C4-2B (cell line): ENCODE measurements around the gene CDKN1B.

Source experiments
- H3K27ac ChIP-seq: fragments of 450-650 bp; 2 replicates; pipeline ENCODE4 v1.5.1; 2017
- CTCF ChIP-seq: fragments of 450-650 bp; conservative IDR thresholded peaks from 2 replicates; pipeline ENCODE4 v1.5.1; 2017; ENCODE audit warnings: mild to moderate bottlenecking
- ZFX ChIP-seq: fragments of 450-650 bp; IDR thresholded peaks from 2 replicates; pipeline ENCODE4 v1.6.1; 2017

CDKN1B gene

GRCh38 chr12:12704593-12705230 is 12.5 kb upstream of the CDKN1B start:
- H3K27ac ChIP-seq, result no peak overlapping the region
- TF ChIP-seq CTCF, result peak; percentile 100
- TF ChIP-seq ZFX, result no peak

GRCh38 chr12:12705838-12706520 is 11.2 kb upstream of the CDKN1B start:
- TF ChIP-seq ZFX (no peak), CTCF (no peak)
- no peak overlapping the region for H3K27ac ChIP-seq

GRCh38 chr12:12713932-12714275 is 3.3 kb upstream of the CDKN1B start:
- no peak for TF ChIP-seq CTCF
- TF ChIP-seq ZFX, result no peak
- peak overlapping the region; percentile 62 for H3K27ac ChIP-seq

- TF ChIP-seq CTCF, result peak; percentile 38
- TF ChIP-seq ZFX, result no peak
- H3K27ac ChIP-seq, result peak overlapping the region; percentile 62
Observed at GRCh38 chr12:12714276-12715021, 2.7 kb upstream of the CDKN1B start.

GRCh38 chr12:12715128-12715458 is 2.1 kb upstream of the CDKN1B start:
- no peak for TF ChIP-seq ZFX
- peak overlapping the region; percentile 99; the same call in 1 of the 2 replicates for H3K27ac ChIP-seq

- TF ChIP-seq CTCF, result no peak
- TF ChIP-seq ZFX, result no peak
- peak overlapping the region; percentile 99 for H3K27ac ChIP-seq
Observed at GRCh38 chr12:12715459-12716150, 1.6 kb upstream of the CDKN1B start.

GRCh38 chr12:12716151-12716792 is 896 bp upstream of the CDKN1B start:
- no peak for TF ChIP-seq CTCF
- TF ChIP-seq ZFX, result no peak
- H3K27ac ChIP-seq, result peak overlapping the region; percentile 99
